22Rv1 (cell line): ENCODE measurements around the gene TNFRSF8.

Experiments used
- ZFX ChIP-seq: fragments of 450-650 bp; IDR thresholded peaks from 2 replicates; pipeline ENCODE4 v1.6.1; 2017; ENCODE audit warnings: antibody characterized with exemption, borderline replicate concordance
- TF ChIP-seq, protein P1 (sequence below): fragments of 450-650 bp; IDR thresholded peaks from 2 replicates; pipeline ENCODE4 v1.5.1; 2017; ENCODE audit warnings: mild to moderate bottlenecking

DNA sequence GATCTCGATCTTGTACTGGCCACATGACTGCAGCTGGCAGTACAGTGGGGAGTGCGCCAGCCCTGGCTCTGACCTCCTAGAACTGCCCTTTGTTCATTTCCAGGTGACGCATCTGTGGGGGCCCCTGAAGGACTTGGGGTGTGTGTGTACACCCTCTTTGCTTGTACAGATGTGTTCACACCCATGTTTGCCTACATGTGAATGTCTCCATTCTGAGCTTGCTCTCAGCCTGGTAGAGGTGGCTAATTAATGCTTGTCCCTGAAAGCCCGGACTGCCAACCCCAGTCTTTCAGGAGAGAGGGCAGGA, 123.5 kb downstream of the TNFRSF8 start:
- TF ChIP-seq, protein P1, sequence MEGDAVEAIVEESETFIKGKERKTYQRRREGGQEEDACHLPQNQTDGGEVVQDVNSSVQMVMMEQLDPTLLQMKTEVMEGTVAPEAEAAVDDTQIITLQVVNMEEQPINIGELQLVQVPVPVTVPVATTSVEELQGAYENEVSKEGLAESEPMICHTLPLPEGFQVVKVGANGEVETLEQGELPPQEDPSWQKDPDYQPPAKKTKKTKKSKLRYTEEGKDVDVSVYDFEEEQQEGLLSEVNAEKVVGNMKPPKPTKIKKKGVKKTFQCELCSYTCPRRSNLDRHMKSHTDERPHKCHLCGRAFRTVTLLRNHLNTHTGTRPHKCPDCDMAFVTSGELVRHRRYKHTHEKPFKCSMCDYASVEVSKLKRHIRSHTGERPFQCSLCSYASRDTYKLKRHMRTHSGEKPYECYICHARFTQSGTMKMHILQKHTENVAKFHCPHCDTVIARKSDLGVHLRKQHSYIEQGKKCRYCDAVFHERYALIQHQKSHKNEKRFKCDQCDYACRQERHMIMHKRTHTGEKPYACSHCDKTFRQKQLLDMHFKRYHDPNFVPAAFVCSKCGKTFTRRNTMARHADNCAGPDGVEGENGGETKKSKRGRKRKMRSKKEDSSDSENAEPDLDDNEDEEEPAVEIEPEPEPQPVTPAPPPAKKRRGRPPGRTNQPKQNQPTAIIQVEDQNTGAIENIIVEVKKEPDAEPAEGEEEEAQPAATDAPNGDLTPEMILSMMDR: no peak
- no peak for TF ChIP-seq ZFX
